ENCODE results near the gene ASB14.
"Not testable (repeated sequence)": the region's sequence is repeated elsewhere in the genome, so short reads cannot be mapped to it uniquely, and the experiment has no call there.

The ASB14 gene

GRCh38 chr3:57292159-57292896 is at the start of gene ASB14:
Gene ASB14 (minus strand): TSS chr3:57292685. CDS start chr3:57292033, 652 bp downstream.
- DNase-seq (ENCODE audit: low read depth, low spot score), result no peak

- DNase-seq (ENCODE audit: low read depth, low spot score), result not testable (repeated sequence)
Measured at GRCh38 chr3:57339071-57339642, 46.7 kb upstream of the ASB14 start.

- DNase-seq (ENCODE audit: low read depth, low spot score), result not testable (repeated sequence)
Measured at GRCh38 chr3:57338272-57339070, 46.0 kb upstream of the ASB14 start.

- DNase-seq (ENCODE audit: low read depth, low spot score), result no peak
Measured at GRCh38 chr3:57335283-57335938, 42.9 kb upstream of the ASB14 start.

GRCh38 chr3:57331078-57331610 is 38.7 kb upstream of the ASB14 start:
- DNase-seq (ENCODE audit: low read depth, low spot score), result no peak

- DNase-seq (ENCODE audit: low read depth, low spot score), result not testable (repeated sequence)
Measured at GRCh38 chr3:57326498-57326897, 34.0 kb upstream of the ASB14 start.

GRCh38 chr3:57314204-57314603 is 21.7 kb upstream of the ASB14 start:
- no peak for DNase-seq (ENCODE audit: low read depth, low spot score)

- DNase-seq (ENCODE audit: low read depth, low spot score), result no peak
Measured at GRCh38 chr3:57309769-57310360, 17.4 kb upstream of the ASB14 start.

- DNase-seq (ENCODE audit: low read depth, low spot score), result not testable (repeated sequence)
Measured at GRCh38 chr3:57303520-57303919, 11.0 kb upstream of the ASB14 start.

GRCh38 chr3:57298041-57298440 is 5.6 kb upstream of the ASB14 start:
- no peak for DNase-seq (ENCODE audit: low read depth, low spot score)

GRCh38 chr3:57292897-57293526 is 527 bp upstream of the ASB14 start:
- no peak for DNase-seq (ENCODE audit: low read depth, low spot score)

GRCh38 chr3:57288403-57288802 is 4.1 kb downstream of the ASB14 start:
- no peak for DNase-seq (ENCODE audit: low read depth, low spot score)

GRCh38 chr3:57287205-57287604 is 5.3 kb downstream of the ASB14 start:
- no peak for DNase-seq (ENCODE audit: low read depth, low spot score)

- no peak for DNase-seq (ENCODE audit: low read depth, low spot score)
Measured at GRCh38 chr3:57283334-57283733, 9.2 kb downstream of the ASB14 start.

GRCh38 chr3:57281715-57282114 is 10.8 kb downstream of the ASB14 start:
- DNase-seq (ENCODE audit: low read depth, low spot score), result no peak

GRCh38 chr3:57279685-57280084 is 12.8 kb downstream of the ASB14 start:
- DNase-seq (ENCODE audit: low read depth, low spot score), result no peak

GRCh38 chr3:57278237-57278636 is 14.2 kb downstream of the ASB14 start:
- DNase-seq (ENCODE audit: low read depth, low spot score), result no peak

- no peak for DNase-seq (ENCODE audit: low read depth, low spot score)
Measured at GRCh38 chr3:57275393-57275792, 17.1 kb downstream of the ASB14 start.

GRCh38 chr3:57274845-57275244 is 17.6 kb downstream of the ASB14 start:
- DNase-seq (ENCODE audit: low read depth, low spot score), result no peak

- no peak for DNase-seq (ENCODE audit: low read depth, low spot score)
Measured at GRCh38 chr3:57268416-57268815, 24.1 kb downstream of the ASB14 start.

GRCh38 chr3:57261929-57262328 is 30.6 kb downstream of the ASB14 start:
- DNase-seq (ENCODE audit: low read depth, low spot score), result no peak

Data from brain pericyte (primary cell).